ENCODE results near the gene USHBP1.

DNA sequence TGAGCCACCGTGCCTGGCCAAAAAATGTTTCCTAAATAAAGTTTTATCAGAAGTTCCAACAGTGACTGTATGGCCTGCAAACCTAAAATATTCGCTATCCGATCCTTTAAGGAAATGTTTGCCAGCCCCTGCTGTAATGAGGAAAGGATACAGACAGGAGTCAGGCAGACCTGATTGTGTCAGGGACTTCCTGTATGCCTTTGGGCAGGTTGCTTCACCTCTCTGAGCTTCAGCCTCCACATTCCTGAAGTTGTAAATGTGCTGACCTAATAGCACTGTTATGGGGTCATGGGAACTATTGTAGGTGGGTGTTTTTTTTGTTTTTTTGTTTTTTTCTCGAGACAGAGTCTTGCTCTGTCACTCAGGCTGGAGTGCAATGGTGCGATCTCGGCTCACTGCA lies 32.4 kb upstream of the USHBP1 start:
- TF ChIP-seq EZH2 (IDR thresholded peaks at IDR 0.05) = no peak
- no peak for TF ChIP-seq POLR2AphosphoS5 (IDR thresholded peaks at IDR 0.05; ENCODE audit: borderline replicate concordance, low read depth, low read length)
- no peak for TF ChIP-seq FOXP2 (optimal IDR thresholded peaks at IDR 0.05; ENCODE audit: control extremely low read depth, extremely low read length, insufficient read depth)
